Caco-2 (cell line): Measurements from ENCODE around the gene PRKAR1B. TPM values are rescaled to one million over a fixed set of nuclear protein-coding genes. Genes with fewer than 3 reads are reported as not detected.

ENCODE experiments used
- BruUV-seq: library from RNA; stranded (reverse); fragments of 400-500 nt; replicated peaks from 2 replicates; lab custom pipeline; 2021; lab: Mats Ljungman, UMichigan
- CTCF ChIA-PET: fragments of 300-600 bp; sonication (Branson Sonifier 250); formaldehyde crosslinking; loops from one replicate; lab custom pipeline; 2022; ENCODE audit warnings: antibody characterized with exemption; lab: Charles Lee
- POLR2A ChIA-PET: fragments of 300-600 bp; sonication (Branson Sonifier 250); formaldehyde crosslinking; loops from one replicate; lab custom pipeline; 2022; ENCODE audit warnings: antibody characterized with exemption; lab: Charles Lee
- DNase-seq, 2 experiments: peaks; one replicate each; pipeline versions ENCODE4 v3.0.0 to v3.0.0-alpha.2; 2020 to 2022
- H3K27me3 ChIP-seq: replicated peaks from 2 replicates; pipeline ENCODE4 v1.6.0; 2011; ENCODE audit warnings: low read length; ENCODE audit not compliant: control insufficient read depth, insufficient read depth
- H3K36me3 ChIP-seq: 2 replicates; pipeline ENCODE4 v1.5.1; 2011; ENCODE audit warnings: low read length; ENCODE audit not compliant: control insufficient read depth, insufficient read depth
- H3K4me1 ChIP-seq: fragments of 250-450 bp; sonication (Bioruptor Pico); 2 replicates; pipeline ENCODE4 v1.5.1; 2020; ENCODE audit warnings: mild to moderate bottlenecking
- H3K4me3 ChIP-seq: 2 replicates; pipeline ENCODE4 v1.5.1; 2011; ENCODE audit warnings: low read depth, mild to moderate bottlenecking, control low read depth, low read length
- H3K9me3 ChIP-seq: fragments of 250-450 bp; sonication (Bioruptor Pico); 2 replicates; pipeline ENCODE4 v1.5.1; 2020; ENCODE audit warnings: mild to moderate bottlenecking, moderate library complexity
- H3K27ac Mint-ChIP-seq: one replicate; pipeline ENCODE4 v1.8.0; 2022; ENCODE audit warnings: mixed read lengths; ENCODE audit not compliant: unreplicated experiment
- H3K27me3 Mint-ChIP-seq: one replicate; pipeline ENCODE4 v1.8.0; 2022; ENCODE audit warnings: mixed read lengths; ENCODE audit not compliant: insufficient read depth, unreplicated experiment
- H3K36me3 Mint-ChIP-seq: one replicate; pipeline ENCODE4 v1.8.0; 2022; ENCODE audit warnings: mild to moderate bottlenecking, mixed read lengths; ENCODE audit not compliant: insufficient read depth, unreplicated experiment
- H3K4me1 Mint-ChIP-seq: one replicate; pipeline ENCODE4 v1.8.0; 2022; ENCODE audit warnings: low read depth, mixed read lengths; ENCODE audit not compliant: unreplicated experiment
- H3K4me3 Mint-ChIP-seq: one replicate; pipeline ENCODE4 v1.8.0; 2022; ENCODE audit warnings: mild to moderate bottlenecking, moderate library complexity, mixed read lengths; ENCODE audit not compliant: unreplicated experiment
- H3K9me3 Mint-ChIP-seq: one replicate; pipeline ENCODE4 v1.8.0; 2022; ENCODE audit warnings: mixed read lengths; ENCODE audit not compliant: unreplicated experiment
- CTCF ChIP-seq, 2 experiments: fragments of 200-600 bp in 1 of 2; IDR thresholded peaks; 1 replicate in 1 of 2; 2 replicates in 1 of 2; pipeline versions ENCODE4 v1.5.1 to v1.8.0; 2011 to 2022; ENCODE audit warnings: antibody characterized with exemption in 1 of 2, control low read depth in 1 of 2, inconsistent platforms in 1 of 2, low read depth in 1 of 2, low read length in 1 of 2, mild to moderate bottlenecking in 1 of 2, moderate library complexity in 1 of 2; ENCODE audit not compliant: insufficient read depth in 1 of 2, severe bottlenecking in 1 of 2, unreplicated experiment in 1 of 2
- intact Hi-C: fragments of 100-400 bp; cut with micrococcal nuclease; formaldehyde crosslinking; loops from one replicate; pipeline ENCODE4 v1.10.0; 2022; ENCODE audit not compliant: unreplicated experiment
- total RNA-seq: library from RNA; stranded (reverse); gene quantifications from 2 replicates; pipeline ENCODE4 v1.2.3, GENCODE V29; 2022

The PRKAR1B gene
- total RNA-seq, 1 experiment from 2014 or later = 56.6 TPM

GRCh38 chr7:696812-697551 lies 30.1 kb downstream of the PRKAR1B start:
- Mint-ChIP-seq H3K36me3 (peaks cover 34% of the 10 kb centered on the region), H3K27ac (no peak overlapping the region), H3K9me3 (peaks cover 7% of the 10 kb centered on the region), H3K4me3 (no peak overlapping the region), H3K27me3 (no peaks in the 10 kb centered on the region), H3K4me1 (peaks cover 9% of the 10 kb centered on the region)
- H3K4me1 ChIP-seq = no peaks in the 10 kb centered on the region
- ChIA-PET POLR2A (no interaction called here), CTCF (no interaction called here)
- DNase-seq = peak in 1 of 2 experiments; percentile 21
- no peak overlapping the region for H3K4me3 ChIP-seq
- H3K27me3 ChIP-seq = no peaks in the 10 kb centered on the region
- BruUV-seq = no TSS peak
- intact Hi-C loops = no loop called here
- no peaks in the 10 kb centered on the region for H3K9me3 ChIP-seq
- H3K36me3 ChIP-seq = peaks cover 1% of the 10 kb centered on the region; the same call in 1 of the 2 replicates
- no peak for TF ChIP-seq CTCF (IDR thresholded peaks at IDR 0.05; ENCODE audit: insufficient read depth in 1 of 2, low read depth in 1 of 2, low read length in 1 of 2, severe bottlenecking in 1 of 2, unreplicated experiment in 1 of 2)

GRCh38 chr7:696426-696811 lies 30.7 kb downstream of the PRKAR1B start:
- H3K4me3 ChIP-seq = no peak overlapping the region
- CTCF ChIA-PET = no interaction called here
- POLR2A ChIA-PET = no interaction called here
- Mint-ChIP-seq H3K4me1 (peaks cover 4% of the 10 kb centered on the region), H3K27ac (no peak overlapping the region), H3K36me3 (peaks cover 36% of the 10 kb centered on the region), H3K27me3 (no peaks in the 10 kb centered on the region), H3K9me3 (peaks cover 12% of the 10 kb centered on the region), H3K4me3 (no peak overlapping the region)
- no TSS peak for BruUV-seq
- DNase-seq = peak in 1 of 2 experiments; percentile 27
- H3K4me1 ChIP-seq = no peaks in the 10 kb centered on the region
- H3K36me3 ChIP-seq = peaks cover 1% of the 10 kb centered on the region; the same call in 1 of the 2 replicates
- intact Hi-C loops = no loop called here
- no peak for TF ChIP-seq CTCF (IDR thresholded peaks at IDR 0.05; ENCODE audit: insufficient read depth in 1 of 2, low read depth in 1 of 2, low read length in 1 of 2, severe bottlenecking in 1 of 2, unreplicated experiment in 1 of 2)
- no peaks in the 10 kb centered on the region for H3K27me3 ChIP-seq
- H3K9me3 ChIP-seq = no peaks in the 10 kb centered on the region

GRCh38 chr7:693280-693679 lies 33.8 kb downstream of the PRKAR1B start:
- Histone ChIP-seq H3K36me3 (peaks cover 2% of the 10 kb centered on the region; the same call in 1 of the 2 replicates), H3K4me3 (no peak overlapping the region), H3K27me3 (no peaks in the 10 kb centered on the region), H3K4me1 (no peaks in the 10 kb centered on the region), H3K9me3 (peaks cover 7% of the 10 kb centered on the region)
- no TSS peak for BruUV-seq
- Mint-ChIP-seq H3K4me3 (no peak overlapping the region), H3K9me3 (peaks cover 21% of the 10 kb centered on the region), H3K4me1 (no peaks in the 10 kb centered on the region), H3K27me3 (no peaks in the 10 kb centered on the region), H3K27ac (no peak overlapping the region), H3K36me3 (peaks cover 48% of the 10 kb centered on the region)
- CTCF ChIA-PET = no interaction called here
- POLR2A ChIA-PET = no interaction called here
- TF ChIP-seq CTCF (IDR thresholded peaks at IDR 0.05; ENCODE audit: insufficient read depth in 1 of 2, low read depth in 1 of 2, low read length in 1 of 2, severe bottlenecking in 1 of 2, unreplicated experiment in 1 of 2) = no peak
- peak in 1 of 2 experiments; percentile 20 for DNase-seq
- intact Hi-C loops = no loop called here
